Measurements from ENCODE around the gene NBEA. TPM values are rescaled to one million over a fixed set of nuclear protein-coding genes. Genes with fewer than 3 reads are reported as not detected.

The NBEA gene
- total and polyA plus RNA-seq, 3 experiments from 2014 or later = 0.14 to 0.24 (median 0.20) TPM

DNA sequence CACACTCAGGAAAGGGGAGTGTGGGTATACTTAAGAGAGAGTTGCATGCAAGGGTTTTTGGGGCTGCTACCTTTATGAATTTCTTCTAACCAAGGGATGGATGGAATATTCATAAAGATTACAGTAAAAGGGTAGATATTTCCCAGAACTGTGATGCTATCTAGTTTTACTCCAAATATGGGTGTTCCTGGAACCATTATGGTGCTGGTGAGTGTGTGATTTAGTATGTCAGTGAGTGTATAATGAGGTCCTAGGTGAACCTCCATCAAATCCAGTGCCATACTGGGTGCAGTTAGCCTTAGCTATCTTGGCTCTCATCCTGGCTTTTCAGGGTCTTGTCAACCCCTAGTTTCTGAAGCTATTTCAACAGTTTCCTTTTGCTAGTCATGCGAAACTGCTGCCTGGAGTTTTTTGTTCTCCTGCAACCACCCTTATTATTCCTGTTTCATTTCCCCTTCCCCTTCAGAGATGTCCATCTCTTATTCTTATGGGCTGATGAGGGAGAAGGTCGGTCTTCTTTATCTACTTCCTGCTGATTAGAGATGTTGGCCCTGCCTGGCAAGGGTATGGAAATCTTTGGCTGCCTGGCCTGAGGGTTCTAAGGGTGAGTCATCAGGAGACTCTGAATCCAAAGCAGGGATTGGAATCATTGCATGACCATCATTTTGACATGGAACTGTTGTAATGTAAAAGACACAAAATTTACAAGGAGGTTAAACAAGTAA is 202.3 kb downstream of the NBEA start:
- Histone ChIP-seq H3K27ac (ENCODE audit: low read depth, low read length) (no peak overlapping the region), H3K4me1 (ENCODE audit: insufficient read depth, low read length) (no peaks in the 10 kb centered on the region), H3K9me3 (ENCODE audit: low read length) (no peaks in the 10 kb centered on the region), H3K27me3 (ENCODE audit: insufficient read depth, low read length, poor library complexity, severe bottlenecking) (no peaks in the 10 kb centered on the region), H3K36me3 (ENCODE audit: insufficient read depth, low read length) (no peaks in the 10 kb centered on the region), H3K4me3 (ENCODE audit: low read length) (no peak overlapping the region)
- H3K4me1 Mint-ChIP-seq = peaks cover 0 to 2% (median 0%) of the 10 kb centered on the region in 3 donors
- no peak for DNase-seq
- H3K4me3 Mint-ChIP-seq = no peak overlapping the region
- H3K9me3 Mint-ChIP-seq = peaks cover 0 to 10% (median 0%) of the 10 kb centered on the region in 5 donors
- peak overlapping the region in 2 of 8 donors; percentile 26 to 56 for H3K27ac Mint-ChIP-seq
- ChIA-PET POLR2A (no interaction called here), CTCF (no interaction called here)
- H3K36me3 Mint-ChIP-seq = peaks cover 0 to 10% (median 0%) of the 10 kb centered on the region in 3 donors
- no peaks in the 10 kb centered on the region for H3K27me3 Mint-ChIP-seq

DNA sequence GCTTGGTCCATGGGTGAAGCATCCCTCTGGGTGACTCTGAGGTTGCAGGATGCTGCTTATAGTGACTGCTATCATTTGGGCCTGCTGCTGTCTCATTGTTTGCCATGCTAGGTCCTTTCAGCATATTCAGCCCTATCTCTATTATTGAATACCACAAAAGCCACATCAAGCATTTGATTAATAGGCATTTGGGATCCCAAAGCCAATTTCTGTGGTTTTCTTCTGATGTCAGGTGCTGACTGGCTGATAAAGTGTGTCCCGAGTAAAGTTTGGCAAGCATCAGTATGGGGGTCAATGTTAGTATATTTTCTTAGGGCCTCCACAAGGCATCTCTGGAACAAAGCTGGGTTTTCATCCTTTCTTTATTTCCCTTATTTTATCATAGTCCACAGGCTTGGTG is 204.6 kb downstream of the NBEA start:
- Mint-ChIP-seq H3K4me3 (no peak overlapping the region), H3K36me3 (peaks cover 0 to 10% (median 0%) of the 10 kb centered on the region in 3 donors)

DNA sequence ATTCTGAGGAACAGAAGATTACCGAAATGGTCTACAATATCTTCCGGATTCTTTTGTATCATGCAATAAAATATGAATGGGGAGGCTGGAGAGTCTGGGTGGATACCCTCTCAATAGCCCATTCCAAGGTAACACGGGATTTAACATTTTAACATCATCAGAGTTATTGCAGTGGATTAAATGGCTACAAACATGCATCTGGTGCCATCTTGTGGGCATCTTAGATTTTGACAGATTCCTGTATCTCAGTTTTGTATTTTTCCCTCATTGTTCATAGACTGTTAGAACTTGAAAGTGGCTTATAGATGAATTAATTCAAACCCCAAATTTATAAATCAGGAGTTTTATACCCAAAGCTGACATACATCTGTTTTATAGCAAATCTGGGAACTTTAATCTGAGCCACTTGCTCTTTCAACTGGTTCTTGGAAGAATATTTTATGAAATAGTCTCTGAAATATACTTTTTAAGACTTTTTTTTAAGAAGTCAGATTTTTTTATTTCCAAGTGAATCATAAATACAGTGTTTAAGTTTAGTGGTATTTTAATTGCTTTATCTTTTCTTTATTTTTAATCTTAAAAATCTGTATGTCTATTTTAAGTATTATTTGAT is 215.2 kb downstream of the NBEA start:
- Histone ChIP-seq H3K27me3 (ENCODE audit: insufficient read depth, low read length, poor library complexity, severe bottlenecking) (no peaks in the 10 kb centered on the region), H3K36me3 (ENCODE audit: insufficient read depth, low read length) (no peaks in the 10 kb centered on the region), H3K27ac (ENCODE audit: low read depth, low read length) (no peak overlapping the region), H3K4me1 (ENCODE audit: insufficient read depth, low read length) (peaks cover under 1% of the 10 kb centered on the region), H3K9me3 (ENCODE audit: low read length) (no peaks in the 10 kb centered on the region), H3K4me3 (ENCODE audit: low read length) (no peak overlapping the region)
- no peaks in the 10 kb centered on the region for H3K9me3 Mint-ChIP-seq
- H3K36me3 Mint-ChIP-seq = no peaks in the 10 kb centered on the region
- H3K4me3 Mint-ChIP-seq = no peak overlapping the region
- H3K4me1 Mint-ChIP-seq = peaks cover under 1 to 1% (median 1%) of the 10 kb centered on the region in 3 donors
- no peak overlapping the region for H3K27ac Mint-ChIP-seq
- ChIA-PET POLR2A (no interaction called here), CTCF (no interaction called here)
- peak in 1 of 5 donors; percentile 13 for DNase-seq
- no peaks in the 10 kb centered on the region for H3K27me3 Mint-ChIP-seq

More for the DNA sequence above, 204.6 kb downstream of the NBEA start:
- no peak for DNase-seq
- H3K9me3 ChIP-seq (ENCODE audit: low read length) = no peaks in the 10 kb centered on the region
- no peaks in the 10 kb centered on the region for H3K27me3 ChIP-seq (ENCODE audit: insufficient read depth, low read length, poor library complexity, severe bottlenecking)
- Mint-ChIP-seq H3K27me3 (no peaks in the 10 kb centered on the region), H3K27ac (no peak overlapping the region), H3K4me1 (no peaks in the 10 kb centered on the region), H3K9me3 (peaks cover 0 to 4% (median 0%) of the 10 kb centered on the region in 5 donors)
- no peaks in the 10 kb centered on the region for H3K4me1 ChIP-seq (ENCODE audit: insufficient read depth, low read length)
- no peak overlapping the region for H3K27ac ChIP-seq (ENCODE audit: low read depth, low read length)
- H3K36me3 ChIP-seq (ENCODE audit: insufficient read depth, low read length) = no peaks in the 10 kb centered on the region
- no peak overlapping the region for H3K4me3 ChIP-seq (ENCODE audit: low read length)
- ChIA-PET CTCF (no interaction called here), POLR2A (no interaction called here)

DNA sequence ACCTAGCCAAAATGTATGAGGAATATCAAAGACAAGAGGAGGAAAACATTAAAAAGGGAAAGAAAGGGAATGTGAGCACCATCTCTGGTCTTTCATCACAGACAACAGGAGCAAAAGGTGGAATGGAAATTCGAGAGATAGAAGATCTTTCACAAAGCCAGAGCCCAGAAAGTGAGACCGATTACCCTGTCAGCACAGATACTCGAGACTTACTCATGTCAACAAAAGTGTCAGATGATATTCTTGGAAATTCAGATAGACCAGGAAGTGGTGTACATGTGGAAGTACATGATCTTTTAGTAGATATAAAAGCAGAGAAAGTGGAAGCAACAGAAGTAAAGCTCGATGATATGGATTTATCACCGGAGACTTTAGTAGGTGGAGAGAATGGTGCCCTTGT is 217.0 kb downstream of the NBEA start:
- CTCF ChIA-PET = no interaction called here
- no peak overlapping the region for H3K4me3 ChIP-seq (ENCODE audit: low read length)
- no peaks in the 10 kb centered on the region for H3K9me3 Mint-ChIP-seq
- H3K36me3 Mint-ChIP-seq = no peaks in the 10 kb centered on the region
- peaks cover 5 to 6% (median 5%) of the 10 kb centered on the region in 3 donors for H3K4me1 Mint-ChIP-seq
- no peak overlapping the region for H3K4me3 Mint-ChIP-seq
- POLR2A ChIA-PET = no interaction called here
- H3K9me3 ChIP-seq (ENCODE audit: low read length) = no peaks in the 10 kb centered on the region
- H3K36me3 ChIP-seq (ENCODE audit: insufficient read depth, low read length) = no peaks in the 10 kb centered on the region
- peaks cover 6% of the 10 kb centered on the region for H3K4me1 ChIP-seq (ENCODE audit: insufficient read depth, low read length)
- H3K27me3 ChIP-seq (ENCODE audit: insufficient read depth, low read length, poor library complexity, severe bottlenecking) = no peaks in the 10 kb centered on the region
- no peaks in the 10 kb centered on the region for H3K27me3 Mint-ChIP-seq
- DNase-seq = no peak
- H3K27ac Mint-ChIP-seq = no peak overlapping the region
- H3K27ac ChIP-seq (ENCODE audit: low read depth, low read length) = no peak overlapping the region

DNA sequence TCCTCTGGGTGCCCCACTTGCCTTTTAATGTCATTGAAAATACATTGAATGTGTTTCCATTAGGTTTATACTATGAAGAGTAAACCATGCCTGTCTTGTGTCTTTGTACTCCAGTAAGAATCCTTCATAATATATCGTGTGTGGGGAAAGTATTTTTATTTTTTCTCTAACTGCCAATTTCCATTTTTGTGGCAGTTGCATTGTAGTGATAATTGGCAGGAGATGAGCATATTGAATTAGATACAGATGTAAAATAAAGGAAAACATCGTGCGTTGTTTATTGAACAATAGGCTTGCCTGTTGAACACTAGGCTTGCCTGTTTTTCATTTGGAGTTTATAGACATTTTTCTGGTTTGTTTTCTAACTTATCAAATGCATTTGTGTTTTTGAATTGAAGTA is 218.8 kb downstream of the NBEA start:
- no peaks in the 10 kb centered on the region for H3K36me3 Mint-ChIP-seq
- H3K4me3 Mint-ChIP-seq = no peak overlapping the region
- CTCF ChIA-PET = no interaction called here
- peaks cover 5 to 6% (median 5%) of the 10 kb centered on the region in 3 donors for H3K4me1 Mint-ChIP-seq
- no peaks in the 10 kb centered on the region for H3K9me3 Mint-ChIP-seq
- POLR2A ChIA-PET = no interaction called here
- Histone ChIP-seq H3K4me1 (ENCODE audit: insufficient read depth, low read length) (peaks cover 6% of the 10 kb centered on the region), H3K36me3 (ENCODE audit: insufficient read depth, low read length) (no peaks in the 10 kb centered on the region), H3K27me3 (ENCODE audit: insufficient read depth, low read length, poor library complexity, severe bottlenecking) (no peaks in the 10 kb centered on the region), H3K27ac (ENCODE audit: low read depth, low read length) (no peak overlapping the region), H3K4me3 (ENCODE audit: low read length) (no peak overlapping the region), H3K9me3 (ENCODE audit: low read length) (no peaks in the 10 kb centered on the region)
- no peak overlapping the region for H3K27ac Mint-ChIP-seq
- H3K27me3 Mint-ChIP-seq = no peaks in the 10 kb centered on the region
- no peak for DNase-seq

DNA sequence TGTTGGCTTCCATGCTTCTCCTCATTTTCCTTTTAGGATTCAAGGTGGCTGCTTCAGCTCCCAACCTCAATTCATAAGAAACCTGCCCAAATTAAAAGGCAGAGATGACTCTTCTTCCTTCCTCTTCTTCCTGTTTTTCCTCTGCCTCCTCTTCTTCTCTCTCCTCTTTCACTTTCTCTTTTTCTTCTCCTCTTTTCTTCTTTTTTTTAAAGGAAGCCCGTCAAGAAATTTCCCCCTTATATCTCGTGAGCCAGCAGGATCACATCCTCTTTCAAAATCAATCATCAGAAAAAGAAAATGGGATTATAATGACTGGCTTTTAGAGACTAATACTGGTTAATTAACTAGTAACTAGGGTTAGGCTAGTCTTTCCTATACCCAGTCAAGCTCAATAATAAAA is 220.3 kb downstream of the NBEA start:
- Mint-ChIP-seq H3K4me3 (peak overlapping the region in 5 of 7 donors; percentile 15 to 54 (median 48)), H3K27ac (peak overlapping the region in 4 of 8 donors; percentile 11 to 72 (median 56)), H3K9me3 (no peaks in the 10 kb centered on the region), H3K27me3 (no peaks in the 10 kb centered on the region), H3K4me1 (peaks cover 5 to 6% (median 5%) of the 10 kb centered on the region in 3 donors), H3K36me3 (no peaks in the 10 kb centered on the region)
- Histone ChIP-seq H3K4me1 (ENCODE audit: insufficient read depth, low read length) (peaks cover 6% of the 10 kb centered on the region), H3K4me3 (ENCODE audit: low read length) (no peak overlapping the region), H3K27ac (ENCODE audit: low read depth, low read length) (no peak overlapping the region), H3K36me3 (ENCODE audit: insufficient read depth, low read length) (no peaks in the 10 kb centered on the region), H3K27me3 (ENCODE audit: insufficient read depth, low read length, poor library complexity, severe bottlenecking) (no peaks in the 10 kb centered on the region), H3K9me3 (ENCODE audit: low read length) (no peaks in the 10 kb centered on the region)
- ChIA-PET POLR2A (no interaction called here), CTCF (no interaction called here)
- DNase-seq = no peak

DNA sequence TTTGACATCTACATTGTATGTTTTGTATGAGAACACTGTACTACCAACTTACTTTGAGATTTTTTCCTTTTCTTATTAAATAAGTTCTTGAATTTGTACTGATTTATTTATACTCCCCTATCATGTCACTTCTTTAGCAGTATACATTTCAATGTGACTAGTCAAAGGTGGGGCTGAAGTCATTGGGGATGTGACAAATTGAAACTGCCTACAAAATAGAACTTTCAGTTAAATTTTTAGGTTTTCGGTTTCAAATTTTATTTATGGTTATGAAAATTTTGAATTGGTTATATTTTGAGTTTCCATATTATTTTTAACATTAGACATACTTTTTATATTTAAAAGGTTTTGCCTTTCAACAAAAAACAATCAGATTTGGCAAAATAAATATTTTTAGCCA is 221.6 kb downstream of the NBEA start:
- Mint-ChIP-seq H3K4me3 (no peak overlapping the region), H3K27me3 (no peaks in the 10 kb centered on the region), H3K36me3 (no peaks in the 10 kb centered on the region), H3K9me3 (no peaks in the 10 kb centered on the region), H3K27ac (no peak overlapping the region), H3K4me1 (peaks cover 5 to 6% (median 5%) of the 10 kb centered on the region in 3 donors)
- Histone ChIP-seq H3K9me3 (ENCODE audit: low read length) (no peaks in the 10 kb centered on the region), H3K4me3 (ENCODE audit: low read length) (no peak overlapping the region), H3K27ac (ENCODE audit: low read depth, low read length) (no peak overlapping the region), H3K27me3 (ENCODE audit: insufficient read depth, low read length, poor library complexity, severe bottlenecking) (no peaks in the 10 kb centered on the region), H3K36me3 (ENCODE audit: insufficient read depth, low read length) (no peaks in the 10 kb centered on the region), H3K4me1 (ENCODE audit: insufficient read depth, low read length) (peaks cover 6% of the 10 kb centered on the region)
- DNase-seq = no peak
- CTCF ChIA-PET = no interaction called here
- POLR2A ChIA-PET = no interaction called here

DNA sequence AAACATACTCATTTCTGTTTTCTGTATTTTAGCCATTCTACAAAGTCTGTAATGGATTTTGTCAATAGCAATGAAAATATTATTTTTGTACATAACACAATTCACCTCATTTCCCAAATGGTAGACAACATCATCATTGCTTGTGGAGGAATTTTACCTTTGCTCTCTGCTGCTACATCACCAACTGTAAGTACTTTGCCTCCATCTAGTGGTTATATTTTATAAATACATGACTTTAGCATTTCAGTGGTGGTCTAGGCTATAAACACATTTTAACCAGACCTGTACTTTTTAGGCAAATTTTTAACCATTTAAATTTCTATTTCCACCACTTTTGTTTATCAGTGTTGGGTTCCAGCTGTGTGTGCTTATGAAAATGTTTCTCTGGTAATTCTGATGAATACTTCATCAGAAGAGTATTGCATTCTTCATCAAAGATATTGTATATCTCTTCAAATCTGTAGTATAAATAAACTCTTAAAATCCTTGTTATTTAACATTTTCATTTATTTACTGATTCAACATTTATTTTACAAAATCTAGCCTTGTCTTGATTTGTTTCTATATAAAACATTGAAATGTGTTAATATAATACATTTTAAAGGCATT is 222.4 kb downstream of the NBEA start:
- H3K36me3 ChIP-seq (ENCODE audit: insufficient read depth, low read length) = no peaks in the 10 kb centered on the region
- Mint-ChIP-seq H3K4me3 (no peak overlapping the region), H3K9me3 (no peaks in the 10 kb centered on the region), H3K27me3 (no peaks in the 10 kb centered on the region), H3K36me3 (no peaks in the 10 kb centered on the region), H3K4me1 (peaks cover 5 to 6% (median 5%) of the 10 kb centered on the region in 3 donors), H3K27ac (no peak overlapping the region)
- peak in 1 of 5 donors; percentile 30 for DNase-seq
- no peaks in the 10 kb centered on the region for H3K9me3 ChIP-seq (ENCODE audit: low read length)
- ChIA-PET POLR2A (no interaction called here), CTCF (no interaction called here)
- no peak overlapping the region for H3K27ac ChIP-seq (ENCODE audit: low read depth, low read length)
- H3K4me1 ChIP-seq (ENCODE audit: insufficient read depth, low read length) = peaks cover 6% of the 10 kb centered on the region
- H3K4me3 ChIP-seq (ENCODE audit: low read length) = no peak overlapping the region
- H3K27me3 ChIP-seq (ENCODE audit: insufficient read depth, low read length, poor library complexity, severe bottlenecking) = no peaks in the 10 kb centered on the region

Data from CD8-positive, alpha-beta memory T cell (primary cell).